Renal cortical epithelial cell (primary cell): ENCODE measurements around the gene LRRC51. TPM values are rescaled to one million over a fixed set of nuclear protein-coding genes. Genes with fewer than 3 reads are reported as not detected.
"Not testable (repeated sequence)": the region's sequence is repeated elsewhere in the genome, so short reads cannot be mapped to it uniquely, and the experiment has no call there.

Experiments used
- DNase-seq: peaks from one replicate; pipeline ENCODE4 v3.0.0-alpha.2; 2011; ENCODE audit warnings: low read depth
- total RNA-seq: library from RNA; depleted of rRNA; stranded (reverse); fragments of >200 nt; gene quantifications from 2 replicates; pipeline ENCODE4 v1.2.3, GENCODE V29; 2014

Gene LRRC51
- total RNA-seq, 1 donor from 2014 or later = 11.7 TPM

GRCh38 chr11:72139500-72139899 is 58.9 kb downstream of the LRRC51 start:
- DNase-seq = no peak

GRCh38 chr11:72140661-72141060 is 60.0 kb downstream of the LRRC51 start:
- peak; percentile 20 for DNase-seq

DNA sequence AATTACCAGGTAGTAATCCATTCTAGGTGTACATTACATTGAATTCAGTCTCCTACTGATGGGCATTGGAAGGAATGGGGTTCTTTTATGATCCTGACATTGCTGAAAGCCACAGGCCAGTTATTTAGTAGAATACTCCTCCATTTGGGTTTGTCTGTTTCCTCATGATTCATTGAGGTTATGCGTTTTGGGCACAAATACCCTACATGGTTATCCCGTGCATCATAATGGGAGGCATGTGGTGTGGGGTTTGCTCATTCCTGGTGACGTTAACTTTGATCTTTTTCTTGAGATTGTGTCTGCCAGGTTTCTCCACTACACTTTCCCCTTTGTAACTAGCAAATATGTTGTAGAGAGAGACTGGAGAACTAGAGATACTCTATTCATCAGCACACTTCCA is 60.4 kb downstream of the LRRC51 start:
- peak; percentile 93 for DNase-seq

GRCh38 chr11:72142086-72142485 is 61.4 kb downstream of the LRRC51 start:
- peak; percentile 64 for DNase-seq

DNA sequence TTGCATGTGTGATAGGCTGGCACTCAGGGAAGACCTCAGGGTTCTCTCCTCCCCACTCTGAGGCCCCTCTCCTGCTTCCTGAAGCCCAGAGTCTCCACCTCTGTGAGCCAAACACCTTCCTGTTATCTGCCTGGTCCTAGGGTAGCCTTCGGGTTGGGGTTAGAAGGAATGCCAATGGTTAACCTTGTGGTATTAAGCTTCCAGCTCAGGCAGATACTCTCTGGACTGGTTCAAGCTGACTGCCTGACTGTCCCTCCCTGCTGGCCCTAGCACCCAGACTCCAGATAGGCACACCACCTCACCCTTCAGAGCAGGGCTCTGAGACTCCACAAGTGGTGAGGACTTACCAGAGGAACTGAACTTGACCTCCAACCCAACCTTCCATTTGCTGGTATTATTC is 61.9 kb downstream of the LRRC51 start:
- DNase-seq = not testable (repeated sequence)

DNA sequence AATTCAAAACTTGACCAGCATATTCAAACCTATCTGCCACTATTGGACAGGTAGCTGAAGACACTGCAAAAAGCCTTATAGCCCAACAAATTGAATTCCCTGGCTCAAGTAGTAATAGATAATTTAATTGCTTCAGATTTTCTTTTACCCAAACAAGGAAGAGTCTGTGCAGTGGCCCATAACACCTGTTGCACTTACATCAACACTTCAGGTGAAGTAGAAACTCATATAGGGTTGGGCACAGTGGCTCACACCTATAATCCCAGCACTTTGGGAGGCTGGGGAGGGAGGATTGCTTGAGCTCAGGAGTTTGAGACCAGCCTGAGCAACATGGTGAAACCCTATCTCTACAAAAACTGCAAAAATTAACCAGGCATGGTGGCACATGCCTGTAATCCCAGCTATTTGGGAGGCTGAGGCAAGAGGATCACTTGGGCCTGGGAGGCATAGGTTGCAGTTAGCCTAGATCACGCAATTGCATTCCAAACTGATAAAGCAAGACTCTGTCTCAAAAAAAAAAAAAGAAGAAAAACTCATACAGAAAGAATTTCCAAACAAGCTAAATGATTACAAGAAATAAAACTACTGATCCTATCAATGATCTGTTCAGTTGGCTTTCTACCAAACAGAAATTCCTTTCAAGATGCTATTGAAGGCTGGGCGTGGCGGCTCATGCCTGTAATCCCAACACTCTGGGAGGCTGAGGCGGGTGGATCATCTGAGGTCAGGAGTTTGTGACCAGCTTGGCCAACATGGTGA is 64.3 kb downstream of the LRRC51 start:
- peak; percentile 95 for DNase-seq

Other genes starting within 250 kb of the LRRC51 start
- not detected in 2 replicates for gene DEFB108B, start 247.7 kb upstream of the LRRC51 start, total RNA-seq
- not detected in 2 replicates for gene DEFB131B, start 202.4 kb upstream of the LRRC51 start, total RNA-seq
- gene XNDC1N, start 152.3 kb upstream of the LRRC51 start, total RNA-seq = 8.5 and 10.5 TPM in 2 replicates
- gene RNF121, start 151.8 kb upstream of the LRRC51 start, total RNA-seq = 44.1 and 84.4 TPM in 2 replicates
- gene IL18BP, start 81.9 kb upstream of the LRRC51 start, total RNA-seq = 1.6 and 4.8 TPM in 2 replicates
- 123 and 183 TPM in 2 replicates for gene NUMA1, start 308 bp upstream of the LRRC51 start, total RNA-seq
- 77.4 and 82.0 TPM in 2 replicates for gene LAMTOR1, start 22.4 kb downstream of the LRRC51 start, total RNA-seq
- not detected in 2 replicates for gene TOMT, start 25.1 kb downstream of the LRRC51 start, total RNA-seq
- 17.2 and 21.5 TPM in 2 replicates for gene ANAPC15, start 31.8 kb downstream of the LRRC51 start, total RNA-seq
- gene FOLR3, start 54.9 kb downstream of the LRRC51 start, total RNA-seq = 1.9 and 7.6 TPM in 2 replicates
- 23.3 and 108 TPM in 2 replicates for gene FOLR1, start 111.3 kb downstream of the LRRC51 start, total RNA-seq
- not detected in 2 replicates for gene FOLR2, start 135.9 kb downstream of the LRRC51 start, total RNA-seq
- 66.3 and 96.6 TPM in 2 replicates for gene INPPL1, start 143.9 kb downstream of the LRRC51 start, total RNA-seq
- not detected in 2 replicates for gene PHOX2A, start 163.3 kb downstream of the LRRC51 start, total RNA-seq